A549 (cell line): ENCODE measurements around the gene HRH4.

Source experiments
- CBX8 ChIP-seq: fragments of 200-600 bp; sonication (generic); IDR thresholded peaks from 2 replicates; pipeline ENCODE4 v1.6.1; 2016
- CTCF ChIP-seq: fragments of >200 bp; sonication (Bioruptor Twin); formaldehyde crosslinking; IDR thresholded peaks from 3 replicates; pipeline ENCODE4 v1.5.1; 2016
- HEYL ChIP-seq: fragments of 250-450 bp; sonication (Bioruptor Pico); IDR thresholded peaks from 2 replicates; pipeline ENCODE4 v1.8.0; 2021; ENCODE audit warnings: mild to moderate bottlenecking, moderate library complexity
- HOXA7 ChIP-seq: fragments of 250-450 bp; sonication (Bioruptor Pico); IDR thresholded peaks from 2 replicates; pipeline ENCODE4 v1.5.0; 2020; ENCODE audit warnings: mild to moderate bottlenecking, moderate library complexity
- KDM1A ChIP-seq: fragments of 200-600 bp; sonication (generic); IDR thresholded peaks from 2 replicates; pipeline ENCODE4 v1.6.1; 2016; ENCODE audit warnings: low read depth, mild to moderate bottlenecking
- POLR2A ChIP-seq: IDR thresholded peaks from 2 replicates; pipeline ENCODE4 v1.6.1; 2012; ENCODE audit warnings: mild to moderate bottlenecking, low read length
- RAD21 ChIP-seq, 2 experiments: fragments of >200 bp in 1 of 2; sonication (Bioruptor Twin) in 1 of 2; formaldehyde crosslinking in 1 of 2; IDR thresholded peaks in 1 of 2; conservative IDR thresholded peaks in 1 of 2; 2 replicates in 1 of 2; 3 replicates in 1 of 2; pipeline ENCODE4 v1.6.1; 2012 to 2018; ENCODE audit warnings: inconsistent platforms in 1 of 2
- RCOR1 ChIP-seq: fragments of 150-350 bp; IDR thresholded peaks from 2 replicates; pipeline ENCODE4 v1.6.1; 2014; ENCODE audit warnings: antibody characterized with exemption, low read length, low read depth
- RNF2 ChIP-seq: fragments of 200-600 bp; sonication (generic); IDR thresholded peaks from 2 replicates; pipeline ENCODE4 v1.6.1; 2016; ENCODE audit warnings: low read depth, mild to moderate bottlenecking, antibody characterized with exemption, moderate library complexity, borderline replicate concordance
- ZC3H11A ChIP-seq: fragments of 450-650 bp; IDR thresholded peaks from 2 replicates; pipeline ENCODE4 v1.6.1; 2014; ENCODE audit warnings: antibody characterized with exemption, mild to moderate bottlenecking
- TF ChIP-seq, protein P1 (sequence below): IDR thresholded peaks from 2 replicates; pipeline ENCODE4 v1.6.1; 2012

- TF ChIP-seq RAD21 (conservative IDR thresholded peaks at IDR 0.05 in 1 of 2, IDR thresholded peaks at IDR 0.05 in 1 of 2) (no peak), CTCF (no peak), RCOR1 (no peak), POLR2A (no peak), KDM1A (no peak), CBX8 (no peak), RNF2 (no peak), ZC3H11A (no peak), HEYL (no peak), HOXA7 (CRISPR knock-in tag) (no peak)
- TF ChIP-seq, protein P1, sequence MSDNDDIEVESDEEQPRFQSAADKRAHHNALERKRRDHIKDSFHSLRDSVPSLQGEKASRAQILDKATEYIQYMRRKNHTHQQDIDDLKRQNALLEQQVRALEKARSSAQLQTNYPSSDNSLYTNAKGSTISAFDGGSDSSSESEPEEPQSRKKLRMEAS = no peak
These were observed 6.3 kb downstream of the HRH4 start for GRCh38 chr18:24466771-24467170.
